Liver (tissue), 9 donors: ENCODE measurements around the gene OPTN. TPM values are rescaled to one million over a fixed set of nuclear protein-coding genes. Genes with fewer than 3 reads are reported as not detected.

ENCODE experiments used
- DNase-seq: peaks from one replicate; pipeline ENCODE4 v3.0.0-alpha.2; 2017; ENCODE audit warnings: low spot score
- H3K27ac ChIP-seq, 2 donors: one replicate each; pipeline ENCODE4 v1.7.0; 2013; ENCODE audit warnings: inconsistent platforms in 2 of 2, low read length in 2 of 2, control low read depth in 1 of 2, low read depth in 1 of 2, mild to moderate bottlenecking in 1 of 2
- H3K27me3 ChIP-seq, 4 donors: one replicate each; pipeline versions ENCODE4 v1.6.1 to v1.7.0; 2013; ENCODE audit warnings: low read length in 3 of 4, inconsistent platforms in 1 of 4, mild to moderate bottlenecking in 1 of 4, moderate library complexity in 1 of 4; ENCODE audit not compliant: control insufficient read depth in 4 of 4, insufficient read depth in 4 of 4
- H3K36me3 ChIP-seq, 4 donors: one replicate each; pipeline versions ENCODE4 v1.6.1 to v1.7.0; 2013; ENCODE audit warnings: low read length in 3 of 4, mild to moderate bottlenecking in 3 of 4, low read depth in 1 of 4, moderate library complexity in 1 of 4; ENCODE audit not compliant: control insufficient read depth in 4 of 4, insufficient read depth in 3 of 4
- H3K4me1 ChIP-seq, 4 donors: one replicate each; pipeline versions ENCODE4 v1.6.1 to v1.7.0; 2013; ENCODE audit warnings: low read length in 3 of 4, mild to moderate bottlenecking in 3 of 4, moderate library complexity in 1 of 4; ENCODE audit not compliant: control insufficient read depth in 4 of 4, insufficient read depth in 4 of 4
- H3K4me3 ChIP-seq, 3 donors: one replicate each; pipeline versions ENCODE4 v1.6.1 to v1.7.0; 2013; ENCODE audit warnings: low read length in 3 of 3, control low read depth in 1 of 3, low read depth in 1 of 3, mild to moderate bottlenecking in 1 of 3
- H3K9ac ChIP-seq, 2 donors: one replicate each; pipeline ENCODE4 v1.7.0; 2013; ENCODE audit warnings: low read length in 2 of 2, mild to moderate bottlenecking in 2 of 2, moderate library complexity in 2 of 2, control low read depth in 1 of 2, low read depth in 1 of 2
- H3K9me3 ChIP-seq, 4 donors: one replicate each; pipeline versions ENCODE4 v1.6.1 to v1.7.0; 2013; ENCODE audit warnings: low read length in 3 of 4; ENCODE audit not compliant: control insufficient read depth in 4 of 4
- ATF3 ChIP-seq: IDR thresholded peaks from 2 replicates; pipeline ENCODE4 v1.6.1; 2016; ENCODE audit warnings: antibody characterized with exemption
- EGR1 ChIP-seq, 2 donors: IDR thresholded peaks; 2 replicates each; pipeline ENCODE4 v1.6.1; 2016 to 2018; ENCODE audit warnings: antibody characterized with exemption in 2 of 2, low read depth in 2 of 2
- FOXA1 ChIP-seq: IDR thresholded peaks from 2 replicates; pipeline ENCODE4 v1.6.1; 2016; ENCODE audit warnings: antibody characterized with exemption
- FOXA2 ChIP-seq: IDR thresholded peaks from 2 replicates; pipeline ENCODE4 v1.6.1; 2016; ENCODE audit warnings: antibody characterized with exemption
- GABPA ChIP-seq, 2 donors: IDR thresholded peaks in 1 of 2; conservative IDR thresholded peaks in 1 of 2; 2 replicates each; pipeline ENCODE4 v1.6.1; 2016; ENCODE audit warnings: antibody characterized with exemption in 2 of 2, mild to moderate bottlenecking in 1 of 2, moderate library complexity in 1 of 2
- HNF4A ChIP-seq, 2 donors: conservative IDR thresholded peaks; 2 replicates each; pipeline ENCODE4 v1.6.1; 2016; ENCODE audit warnings: antibody characterized with exemption in 2 of 2, mild to moderate bottlenecking in 2 of 2
- HNF4G ChIP-seq: IDR thresholded peaks from 2 replicates; pipeline ENCODE4 v1.6.1; 2016; ENCODE audit warnings: antibody characterized with exemption
- JUND ChIP-seq, 2 donors: IDR thresholded peaks; 2 replicates each; pipeline ENCODE4 v1.6.1; 2016; ENCODE audit warnings: antibody characterized with exemption in 2 of 2
- MAX ChIP-seq: IDR thresholded peaks from 2 replicates; pipeline ENCODE4 v1.6.1; 2016; ENCODE audit warnings: antibody characterized with exemption
- NR2F2 ChIP-seq: IDR thresholded peaks from 2 replicates; pipeline ENCODE4 v1.6.1; 2016; ENCODE audit warnings: antibody characterized with exemption
- RAD21 ChIP-seq, 2 donors: IDR thresholded peaks; 2 replicates each; pipeline ENCODE4 v1.6.1; 2016; ENCODE audit warnings: antibody characterized with exemption in 2 of 2, mild to moderate bottlenecking in 2 of 2
- RXRA ChIP-seq, 2 donors: IDR thresholded peaks; 2 replicates each; pipeline ENCODE4 v1.6.1; 2017 to 2018; ENCODE audit warnings: antibody characterized with exemption in 2 of 2, mild to moderate bottlenecking in 1 of 2
- SP1 ChIP-seq: IDR thresholded peaks from 2 replicates; pipeline ENCODE4 v1.6.1; 2018; ENCODE audit warnings: antibody characterized with exemption, mild to moderate bottlenecking
- TAF1 ChIP-seq: conservative IDR thresholded peaks from 2 replicates; pipeline ENCODE4 v1.6.1; 2016; ENCODE audit warnings: antibody characterized with exemption, mild to moderate bottlenecking
- YY1 ChIP-seq: IDR thresholded peaks from 2 replicates; pipeline ENCODE4 v1.6.1; 2016; ENCODE audit warnings: antibody characterized with exemption, mild to moderate bottlenecking
- WGBS: extraction: QIAGEN DNeasy Blood & Tissue Kit; methylation state at CpG from one replicate; pipeline ENCODE4 v1.1.7; 2013; 5-methylcytosine and 5-hydroxymethylcytosine counted together
- polyA plus RNA-seq, 2 donors: library from polyadenylated mRNA; stranded (reverse) in 1 of 2; unstranded in 1 of 2; fragments of 200-250 nt in 1 of 2; fragments of >200 nt in 1 of 2; fragmentation: Nextera tagmentation in 1 of 2; extraction: Ambion mirVana in 1 of 2; gene quantifications; one replicate each; pipeline versions ENCODE4 v1.2.1 to v1.2.3, GENCODE V29; 2013 to 2015
- total RNA-seq, 2 donors: library from RNA; depleted of rRNA; stranded (reverse); fragments of >200 nt; gene quantifications; one replicate each; pipeline ENCODE4 v1.2.3, GENCODE V29; 2014
- TF ChIP-seq, protein P1 (sequence below): IDR thresholded peaks from 2 replicates; pipeline ENCODE4 v1.6.1; 2016; ENCODE audit warnings: antibody characterized with exemption, mild to moderate bottlenecking
- TF ChIP-seq, protein P2 (sequence below): IDR thresholded peaks from 2 replicates; pipeline ENCODE4 v1.6.1; 2016; ENCODE audit warnings: antibody characterized with exemption
- TF ChIP-seq, protein P3 (sequence below): fragments of 150-350 bp; IDR thresholded peaks from 2 replicates; pipeline ENCODE4 v1.5.1; 2017; ENCODE audit warnings: improper control_type of control experiment, low read depth, low read length; ENCODE audit not compliant: missing input control
- donor health status: healthy.
- donor health status: healthy.
- donor health status: healthy.
- donor health status: healthy.
- donor health status: healthy.

The OPTN gene
- total and polyA plus RNA-seq, 4 donors, result 21.5 to 42.0 (median 34.2) TPM

DNA sequence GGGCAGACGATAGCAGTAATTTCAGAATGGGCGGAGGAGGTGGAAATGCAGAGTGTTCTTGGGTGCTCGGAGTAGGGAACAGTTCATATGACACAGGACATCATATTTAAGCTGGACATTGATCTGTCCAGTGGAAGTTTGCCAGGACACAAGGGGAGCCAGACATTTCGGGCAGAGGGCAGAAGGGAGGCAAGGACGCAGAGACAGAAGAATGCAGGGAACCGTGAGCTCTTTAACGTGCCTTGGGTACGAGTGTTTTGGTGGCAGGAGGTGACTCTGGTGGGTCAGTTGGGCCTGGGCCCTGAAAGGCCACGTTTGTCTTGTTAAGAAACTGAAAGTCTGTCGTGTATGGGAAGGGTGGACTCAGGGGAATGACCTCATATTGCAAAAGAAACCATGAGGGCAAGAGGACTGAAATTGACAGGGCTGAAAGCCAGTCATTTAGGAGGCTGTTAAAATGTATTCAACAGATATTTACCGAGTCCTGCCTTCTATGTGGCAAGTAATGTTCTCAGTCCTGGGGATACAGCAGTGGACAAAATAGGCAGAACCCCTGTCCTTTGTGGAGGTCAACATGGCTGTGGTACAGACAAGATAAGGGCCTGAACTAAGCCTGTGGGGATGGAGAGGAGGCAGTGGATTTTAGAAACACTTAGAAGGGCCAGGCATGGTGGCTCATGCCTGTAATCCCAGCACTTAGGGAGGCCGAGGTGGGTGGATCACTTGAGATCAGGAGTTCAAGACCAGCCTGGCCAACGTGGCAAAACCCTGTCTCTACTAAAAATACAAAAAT lies 2.2 kb downstream of the OPTN start:
- Histone ChIP-seq H3K27me3 (no peaks in the 10 kb centered on the region), H3K36me3 (peaks cover 0 to 1% (median 0%) of the 10 kb centered on the region in 4 donors), H3K4me1 (peaks cover 4 to 50% (median 30%) of the 10 kb centered on the region in 4 donors), H3K4me3 (peak overlapping the region; percentile 28 to 73 (median 63)), H3K9me3 (no peaks in the 10 kb centered on the region), H3K9ac (peak overlapping the region; percentile 44 to 93), H3K27ac (peak overlapping the region; percentile 88 to 98)
- DNase-seq, result peak; percentile 43
- WGBS, result 24% methylated on average over 13 of the region's 13 CpGs
- TF ChIP-seq JUND (IDR thresholded peaks at IDR 0.05) (peak; percentile 89 to 92), RAD21 (IDR thresholded peaks at IDR 0.05) (peak in 1 of 2 donors; percentile 10), RXRA (IDR thresholded peaks at IDR 0.05) (peak; percentile 97 to 99), FOXA1 (peak; percentile 25), HNF4A (conservative IDR thresholded peaks at IDR 0.05) (peak; percentile 85 to 91), HNF4G (peak; percentile 60), MAX (peak; percentile 79), NR2F2 (peak; percentile 69), GABPA (IDR thresholded peaks at IDR 0.05 in 1 of 2, conservative IDR thresholded peaks at IDR 0.05 in 1 of 2) (peak in 1 of 2 donors; percentile 25), TAF1 (peak; percentile 52), ATF3 (peak; percentile 79), FOXA2 (peak; percentile 58), EGR1 (IDR thresholded peaks at IDR 0.05; ENCODE audit: low read depth in 2 of 2) (no peak), SP1 (peak; percentile 95), YY1 (peak; percentile 82)
- TF ChIP-seq, protein P1, sequence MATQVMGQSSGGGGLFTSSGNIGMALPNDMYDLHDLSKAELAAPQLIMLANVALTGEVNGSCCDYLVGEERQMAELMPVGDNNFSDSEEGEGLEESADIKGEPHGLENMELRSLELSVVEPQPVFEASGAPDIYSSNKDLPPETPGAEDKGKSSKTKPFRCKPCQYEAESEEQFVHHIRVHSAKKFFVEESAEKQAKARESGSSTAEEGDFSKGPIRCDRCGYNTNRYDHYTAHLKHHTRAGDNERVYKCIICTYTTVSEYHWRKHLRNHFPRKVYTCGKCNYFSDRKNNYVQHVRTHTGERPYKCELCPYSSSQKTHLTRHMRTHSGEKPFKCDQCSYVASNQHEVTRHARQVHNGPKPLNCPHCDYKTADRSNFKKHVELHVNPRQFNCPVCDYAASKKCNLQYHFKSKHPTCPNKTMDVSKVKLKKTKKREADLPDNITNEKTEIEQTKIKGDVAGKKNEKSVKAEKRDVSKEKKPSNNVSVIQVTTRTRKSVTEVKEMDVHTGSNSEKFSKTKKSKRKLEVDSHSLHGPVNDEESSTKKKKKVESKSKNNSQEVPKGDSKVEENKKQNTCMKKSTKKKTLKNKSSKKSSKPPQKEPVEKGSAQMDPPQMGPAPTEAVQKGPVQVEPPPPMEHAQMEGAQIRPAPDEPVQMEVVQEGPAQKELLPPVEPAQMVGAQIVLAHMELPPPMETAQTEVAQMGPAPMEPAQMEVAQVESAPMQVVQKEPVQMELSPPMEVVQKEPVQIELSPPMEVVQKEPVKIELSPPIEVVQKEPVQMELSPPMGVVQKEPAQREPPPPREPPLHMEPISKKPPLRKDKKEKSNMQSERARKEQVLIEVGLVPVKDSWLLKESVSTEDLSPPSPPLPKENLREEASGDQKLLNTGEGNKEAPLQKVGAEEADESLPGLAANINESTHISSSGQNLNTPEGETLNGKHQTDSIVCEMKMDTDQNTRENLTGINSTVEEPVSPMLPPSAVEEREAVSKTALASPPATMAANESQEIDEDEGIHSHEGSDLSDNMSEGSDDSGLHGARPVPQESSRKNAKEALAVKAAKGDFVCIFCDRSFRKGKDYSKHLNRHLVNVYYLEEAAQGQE, result peak; percentile 83
- TF ChIP-seq, protein P2, sequence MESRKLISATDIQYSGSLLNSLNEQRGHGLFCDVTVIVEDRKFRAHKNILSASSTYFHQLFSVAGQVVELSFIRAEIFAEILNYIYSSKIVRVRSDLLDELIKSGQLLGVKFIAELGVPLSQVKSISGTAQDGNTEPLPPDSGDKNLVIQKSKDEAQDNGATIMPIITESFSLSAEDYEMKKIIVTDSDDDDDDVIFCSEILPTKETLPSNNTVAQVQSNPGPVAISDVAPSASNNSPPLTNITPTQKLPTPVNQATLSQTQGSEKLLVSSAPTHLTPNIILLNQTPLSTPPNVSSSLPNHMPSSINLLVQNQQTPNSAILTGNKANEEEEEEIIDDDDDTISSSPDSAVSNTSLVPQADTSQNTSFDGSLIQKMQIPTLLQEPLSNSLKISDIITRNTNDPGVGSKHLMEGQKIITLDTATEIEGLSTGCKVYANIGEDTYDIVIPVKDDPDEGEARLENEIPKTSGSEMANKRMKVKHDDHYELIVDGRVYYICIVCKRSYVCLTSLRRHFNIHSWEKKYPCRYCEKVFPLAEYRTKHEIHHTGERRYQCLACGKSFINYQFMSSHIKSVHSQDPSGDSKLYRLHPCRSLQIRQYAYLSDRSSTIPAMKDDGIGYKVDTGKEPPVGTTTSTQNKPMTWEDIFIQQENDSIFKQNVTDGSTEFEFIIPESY, result peak; percentile 69
- TF ChIP-seq, protein P3, sequence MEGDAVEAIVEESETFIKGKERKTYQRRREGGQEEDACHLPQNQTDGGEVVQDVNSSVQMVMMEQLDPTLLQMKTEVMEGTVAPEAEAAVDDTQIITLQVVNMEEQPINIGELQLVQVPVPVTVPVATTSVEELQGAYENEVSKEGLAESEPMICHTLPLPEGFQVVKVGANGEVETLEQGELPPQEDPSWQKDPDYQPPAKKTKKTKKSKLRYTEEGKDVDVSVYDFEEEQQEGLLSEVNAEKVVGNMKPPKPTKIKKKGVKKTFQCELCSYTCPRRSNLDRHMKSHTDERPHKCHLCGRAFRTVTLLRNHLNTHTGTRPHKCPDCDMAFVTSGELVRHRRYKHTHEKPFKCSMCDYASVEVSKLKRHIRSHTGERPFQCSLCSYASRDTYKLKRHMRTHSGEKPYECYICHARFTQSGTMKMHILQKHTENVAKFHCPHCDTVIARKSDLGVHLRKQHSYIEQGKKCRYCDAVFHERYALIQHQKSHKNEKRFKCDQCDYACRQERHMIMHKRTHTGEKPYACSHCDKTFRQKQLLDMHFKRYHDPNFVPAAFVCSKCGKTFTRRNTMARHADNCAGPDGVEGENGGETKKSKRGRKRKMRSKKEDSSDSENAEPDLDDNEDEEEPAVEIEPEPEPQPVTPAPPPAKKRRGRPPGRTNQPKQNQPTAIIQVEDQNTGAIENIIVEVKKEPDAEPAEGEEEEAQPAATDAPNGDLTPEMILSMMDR, result no peak
